PC-3 (cell line): Measurements from ENCODE around the gene TTC39A. TPM values are rescaled to one million over a fixed set of nuclear protein-coding genes. Genes with fewer than 3 reads are reported as not detected.
"Not testable (repeated sequence)": the region's sequence is repeated elsewhere in the genome, so short reads cannot be mapped to it uniquely, and the experiment has no call there.

Experiments
- ATAC-seq: fragments of 200-7000 bp; cut with Tn5 transposase; 2 replicates; pipeline ENCODE4 v1.9.1; 2020; ENCODE audit warnings: mild to moderate bottlenecking, moderate library complexity
- BruUV-seq: library from RNA; stranded (reverse); fragments of 400-500 nt; replicated peaks from 2 replicates; lab custom pipeline; 2021; lab: Mats Ljungman, UMichigan
- CTCF ChIA-PET: fragments of 300-600 bp; sonication (Branson Sonifier 250); formaldehyde crosslinking; loops from one replicate; lab custom pipeline; 2022; ENCODE audit warnings: antibody characterized with exemption; lab: Charles Lee
- POLR2A ChIA-PET: fragments of 300-600 bp; sonication (Branson Sonifier 250); formaldehyde crosslinking; loops from one replicate; lab custom pipeline; 2022; ENCODE audit warnings: antibody characterized with exemption; ENCODE audit not compliant: unreplicated experiment; lab: Charles Lee
- DNase-seq: peaks from one replicate; pipeline ENCODE4 v3.0.0-alpha.2; 2015
- H2AFZ ChIP-seq: fragments of 300-600 bp; sonication (generic); 2 replicates; pipeline ENCODE4 v1.6.0; 2016; ENCODE audit warnings: antibody characterized with exemption, low read length
- H3F3A ChIP-seq: fragments of 300-600 bp; sonication (generic); one replicate; pipeline ENCODE4 v1.6.0; 2017; ENCODE audit warnings: antibody characterized with exemption, low read length, control low read depth, mild to moderate bottlenecking; ENCODE audit not compliant: unreplicated experiment
- H3K27ac ChIP-seq: fragments of 300-600 bp; sonication (generic); 2 replicates; pipeline ENCODE4 v1.5.1; 2016; ENCODE audit warnings: mild to moderate bottlenecking, low read length
- H3K27me3 ChIP-seq: fragments of 300-600 bp; sonication (generic); 2 replicates; pipeline ENCODE4 v1.6.1; 2016; ENCODE audit warnings: low read length, mixed read lengths
- H3K36me3 ChIP-seq: fragments of 300-600 bp; sonication (generic); 2 replicates; pipeline ENCODE4 v1.6.1; 2016; ENCODE audit warnings: low read depth, mixed run types, low read length, mixed read lengths
- H3K4me1 ChIP-seq: fragments of 300-600 bp; sonication (generic); 2 replicates; pipeline ENCODE4 v1.5.1; 2016; ENCODE audit warnings: low read length; ENCODE audit not compliant: insufficient read depth
- H3K4me2 ChIP-seq: fragments of 300-600 bp; sonication (generic); 2 replicates; pipeline ENCODE4 v1.6.0; 2016; ENCODE audit warnings: low read length
- H3K4me3 ChIP-seq: fragments of 300-600 bp; sonication (generic); 2 replicates; pipeline ENCODE4 v1.5.1; 2016; ENCODE audit warnings: mild to moderate bottlenecking, low read length, mixed read lengths
- H3K79me2 ChIP-seq: fragments of 300-600 bp; sonication (generic); 2 replicates; pipeline ENCODE4 v1.6.1; 2017; ENCODE audit warnings: low read length, mixed read lengths
- H3K9ac ChIP-seq: fragments of 300-600 bp; sonication (generic); 2 replicates; pipeline ENCODE4 v1.6.0; 2016; ENCODE audit warnings: mild to moderate bottlenecking, low read length
- H3K9me2 ChIP-seq: fragments of 300-600 bp; sonication (generic); replicated peaks from 2 replicates; pipeline ENCODE4 v1.6.1; 2016; ENCODE audit warnings: mixed run types, low read length, mixed read lengths
- H3K9me3 ChIP-seq: fragments of 300-600 bp; sonication (generic); 2 replicates; pipeline ENCODE4 v1.6.1; 2016; ENCODE audit warnings: low read length, mixed read lengths
- H4K20me1 ChIP-seq: fragments of 300-600 bp; sonication (generic); 2 replicates; pipeline ENCODE4 v1.6.1; 2016; ENCODE audit warnings: low read length, mixed read lengths
- CTCF ChIP-seq: fragments of 300-600 bp; sonication (generic); conservative IDR thresholded peaks from 2 replicates; pipeline ENCODE4 v1.5.1; 2017; ENCODE audit warnings: antibody characterized with exemption, low read depth, mild to moderate bottlenecking, low read length
- EZH2 ChIP-seq: fragments of 300-600 bp; sonication (generic); IDR thresholded peaks from one replicate; pipeline ENCODE4 v1.6.1; 2017; ENCODE audit warnings: antibody characterized with exemption, mild to moderate bottlenecking, low read length; ENCODE audit not compliant: unreplicated experiment
- EZH2phosphoT487 ChIP-seq: fragments of 300-600 bp; sonication (generic); IDR thresholded peaks from 2 replicates; pipeline ENCODE4 v1.6.1; 2018; ENCODE audit warnings: mild to moderate bottlenecking, antibody characterized with exemption, low read length, borderline replicate concordance
- intact Hi-C: fragments of 100-400 bp; cut with micrococcal nuclease; formaldehyde crosslinking; loops from 2 replicates; pipeline ENCODE4 v1.9.0; 2023
- total RNA-seq: library from RNA; depleted of rRNA; stranded (reverse); fragments of >200 nt; gene quantifications from 2 replicates; pipeline ENCODE4 v1.2.3, GENCODE V29; 2014

TTC39A gene
- total RNA-seq, 1 experiment from 2014 or later, result 11.1 TPM

GRCh38 chr1:51253691-51254090 is 76.7 kb downstream of the TTC39A start:
- BruUV-seq, result no TSS peak
- DNase-seq, result no peak
- TF ChIP-seq EZH2 (no peak), CTCF (no peak), EZH2phosphoT487 (no peak)

GRCh38 chr1:51252366-51252765 is 78.0 kb downstream of the TTC39A start:
- Histone ChIP-seq H3F3A (no peaks in the 10 kb centered on the region), H3K36me3 (no peaks in the 10 kb centered on the region), H2AFZ (no peak overlapping the region), H3K9me3 (no peaks in the 10 kb centered on the region), H3K9ac (no peak overlapping the region), H3K4me1 (no peaks in the 10 kb centered on the region), H3K9me2 (no peaks in the 10 kb centered on the region), H3K4me3 (no peak overlapping the region), H3K27ac (no peak overlapping the region), H3K27me3 (no peaks in the 10 kb centered on the region), H3K4me2 (no peak overlapping the region), H4K20me1 (peaks cover 19% of the 10 kb centered on the region), H3K79me2 (peaks cover 96% of the 10 kb centered on the region)
- no peak for ATAC-seq
- TF ChIP-seq EZH2phosphoT487 (no peak), CTCF (no peak), EZH2 (no peak)
- BruUV-seq, result no TSS peak
- ChIA-PET CTCF (no interaction called here), POLR2A (no interaction called here)
- DNase-seq, result no peak
- intact Hi-C loops, result no loop called here

More at GRCh38 chr1:51253691-51254090, 76.7 kb downstream of the TTC39A start:
- no peak overlapping the region for H3K4me3 ChIP-seq
- no peaks in the 10 kb centered on the region for H3K36me3 ChIP-seq
- H3K27ac ChIP-seq, result no peak overlapping the region
- ChIA-PET CTCF (no interaction called here), POLR2A (no interaction called here)
- H3K4me2 ChIP-seq, result no peak overlapping the region
- H2AFZ ChIP-seq, result no peak overlapping the region
- H4K20me1 ChIP-seq, result peaks cover 22% of the 10 kb centered on the region
- no peak overlapping the region for H3K9ac ChIP-seq
- intact Hi-C loops, result no loop called here
- ATAC-seq, result no peak
- H3K27me3 ChIP-seq, result no peaks in the 10 kb centered on the region
- H3F3A ChIP-seq, result no peaks in the 10 kb centered on the region
- peaks cover 94% of the 10 kb centered on the region for H3K79me2 ChIP-seq
- no peaks in the 10 kb centered on the region for H3K4me1 ChIP-seq
- no peaks in the 10 kb centered on the region for H3K9me2 ChIP-seq
- no peaks in the 10 kb centered on the region for H3K9me3 ChIP-seq

- Histone ChIP-seq H3K79me2 (peaks cover 96% of the 10 kb centered on the region), H4K20me1 (peaks cover 19% of the 10 kb centered on the region)
- H3K4me2 ChIP-seq, CTCF ChIA-PET, H3K9me3 ChIP-seq, POLR2A ChIA-PET, DNase-seq, BruUV-seq, ATAC-seq, H3K9ac ChIP-seq, H3K4me3 ChIP-seq, intact Hi-C loops, H3F3A ChIP-seq, H3K36me3 ChIP-seq, H2AFZ ChIP-seq, H3K27me3 ChIP-seq, H3K9me2 ChIP-seq, H3K4me1 ChIP-seq, H3K27ac ChIP-seq: not testable (repeated sequence)
Measured at GRCh38 chr1:51251165-51251564, 79.2 kb downstream of the TTC39A start.

GRCh38 chr1:51250729-51251128 is 79.6 kb downstream of the TTC39A start:
- H3K27ac ChIP-seq, ATAC-seq, H3K4me1 ChIP-seq, H3K9me3 ChIP-seq, H3K9ac ChIP-seq, BruUV-seq, H3K36me3 ChIP-seq, CTCF ChIA-PET, H2AFZ ChIP-seq, H3F3A ChIP-seq, POLR2A ChIA-PET, intact Hi-C loops, H3K4me2 ChIP-seq, H3K4me3 ChIP-seq, H3K27me3 ChIP-seq, DNase-seq, H3K9me2 ChIP-seq: not testable (repeated sequence)
- peaks cover 19% of the 10 kb centered on the region for H4K20me1 ChIP-seq
- H3K79me2 ChIP-seq, result peaks cover 96% of the 10 kb centered on the region
